Naive thymus-derived CD8-positive, alpha-beta T cell (primary cell): ENCODE results near the gene MRM2. TPM values are rescaled to one million over a fixed set of nuclear protein-coding genes. Genes with fewer than 3 reads are reported as not detected.

Source experiments
- ATAC-seq, 2 donors: fragments of 150-1000 bp; cut with Tn5 transposase in 1 of 2; sonication (Bioruptor Pico), chemical (Tn5 transposase) in 1 of 2; 1 replicate in 1 of 2; 2 replicates in 1 of 2; pipeline ENCODE4 v1.10.0; 2021; ENCODE audit warnings: mild to moderate bottlenecking in 2 of 2, moderate library complexity in 2 of 2
- POLR2A ChIA-PET: fragments of 350-600 bp; sonication (Branson Sonifier 250); formaldehyde crosslinking; loops from one replicate; lab custom pipeline; 2021; ENCODE audit warnings: antibody characterized with exemption; lab: Charles Lee
- DNase-seq, 10 donors: peaks; one replicate each; pipeline versions ENCODE4 v3.0.0 to v3.0.0-alpha.2; 2020 to 2022
- H3K27ac Mint-ChIP-seq, 10 donors: one replicate each; pipeline ENCODE4 v1.8.0; 2020 to 2022; ENCODE audit warnings: mild to moderate bottlenecking in 10 of 10, mixed read lengths in 10 of 10, moderate library complexity in 4 of 10, inconsistent platforms in 1 of 10
- H3K27me3 Mint-ChIP-seq, 5 donors: one replicate each; pipeline ENCODE4 v1.8.0; 2021 to 2022; ENCODE audit warnings: mixed read lengths in 5 of 5
- H3K36me3 Mint-ChIP-seq, 3 donors: one replicate each; pipeline ENCODE4 v1.8.0; 2020 to 2022; ENCODE audit warnings: mixed read lengths in 3 of 3, mild to moderate bottlenecking in 2 of 3, inconsistent platforms in 1 of 3
- H3K4me1 Mint-ChIP-seq, 4 donors: one replicate each; pipeline ENCODE4 v1.8.0; 2021 to 2022; ENCODE audit warnings: mixed read lengths in 4 of 4
- H3K4me3 Mint-ChIP-seq, 10 donors: one replicate each; pipeline ENCODE4 v1.8.0; 2020 to 2022; ENCODE audit warnings: mild to moderate bottlenecking in 10 of 10, mixed read lengths in 10 of 10, moderate library complexity in 6 of 10, inconsistent platforms in 1 of 10
- H3K9me3 Mint-ChIP-seq, 9 donors: one replicate each; pipeline ENCODE4 v1.8.0; 2020 to 2022; ENCODE audit warnings: mixed read lengths in 9 of 9, mild to moderate bottlenecking in 3 of 9, inconsistent platforms in 1 of 9, moderate library complexity in 1 of 9
- polyA plus RNA-seq, 3 donors: library from polyadenylated mRNA; unstranded; fragments of 300-500 nt; fragmentation: Illumina TruSeq; gene quantifications; one replicate each; pipeline ENCODE4 v1.2.3, GENCODE V29; 2021
- total RNA-seq, 8 experiments: library from RNA in 2 of 8; stranded (reverse) in 2 of 8; gene quantifications; one replicate each; pipeline ENCODE4 v1.2.3 and lab custom pipeline; 2021 to 2026

The MRM2 gene
- total and polyA plus RNA-seq, 5 experiments from 2014 or later, result 16.3 to 53.0 (median 31.8) TPM

DNA sequence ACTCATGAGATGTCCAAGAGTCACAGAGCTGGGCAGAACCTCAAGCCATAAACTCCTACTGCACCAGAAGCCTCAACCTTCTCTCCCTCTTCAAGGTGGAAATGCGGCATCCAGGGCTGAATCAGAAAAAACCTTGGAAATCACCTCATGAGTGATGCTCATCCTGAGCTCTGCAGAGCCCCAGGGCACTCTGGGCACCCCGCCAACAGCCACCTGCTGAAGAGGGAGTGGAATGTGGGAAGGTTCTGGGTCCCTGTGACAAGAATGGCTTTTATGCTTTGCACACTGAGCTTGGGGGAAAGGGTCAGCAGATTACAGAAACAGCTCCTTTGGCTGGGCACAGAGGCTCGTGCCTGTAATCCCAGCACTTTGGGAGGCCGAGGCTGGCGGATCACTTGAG, 18.8 kb upstream of the MRM2 start:
- peak overlapping the region in 3 of 10 donors; percentile 39 to 80 (median 64) for H3K4me3 Mint-ChIP-seq
- no peak for DNase-seq
- peaks cover 4 to 16% (median 13%) of the 10 kb centered on the region in 4 donors for H3K4me1 Mint-ChIP-seq
- H3K27ac Mint-ChIP-seq, result peak overlapping the region in 3 of 10 donors; percentile 39 to 97 (median 96)
- H3K27me3 Mint-ChIP-seq, result no peaks in the 10 kb centered on the region
- peaks cover 0 to 13% (median 6%) of the 10 kb centered on the region in 3 donors for H3K36me3 Mint-ChIP-seq
- POLR2A ChIA-PET, result interaction anchor here (0.6 to 2.0 kb wide), 2 partner anchors 12 to 289 kb away, joined by 3 to 7 read pairs; no protein-coding TSS in a partner anchor
- no peaks in the 10 kb centered on the region for H3K9me3 Mint-ChIP-seq
- no peak for ATAC-seq

DNA sequence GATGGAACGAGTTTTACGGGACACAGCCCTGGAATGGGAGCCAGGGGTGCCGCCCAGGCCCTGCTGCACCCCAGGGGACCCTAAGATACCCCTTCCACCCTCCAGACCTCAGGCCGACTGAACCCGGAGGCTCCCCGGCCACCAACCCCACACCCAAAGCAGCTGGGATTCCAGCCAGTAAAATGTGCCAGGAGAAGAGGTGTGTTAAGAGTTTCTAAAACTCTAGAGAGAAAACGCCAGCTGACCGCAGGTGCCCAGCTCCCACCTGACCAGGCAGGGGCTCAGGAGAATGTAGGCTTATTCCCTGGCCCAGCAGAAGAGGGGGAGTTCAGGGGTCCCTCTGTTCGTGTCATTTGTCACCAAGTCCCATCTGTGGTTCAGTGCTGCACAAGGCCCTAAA, 17.5 kb upstream of the MRM2 start:
- H3K27ac Mint-ChIP-seq, result peak overlapping the region in 4 of 10 donors; percentile 12 to 92 (median 72)
- H3K4me3 Mint-ChIP-seq, result no peak overlapping the region
- H3K27me3 Mint-ChIP-seq, result no peaks in the 10 kb centered on the region
- peaks cover 0 to 13% (median 6%) of the 10 kb centered on the region in 3 donors for H3K36me3 Mint-ChIP-seq
- POLR2A ChIA-PET, result no interaction called here
- no peak for ATAC-seq
- no peaks in the 10 kb centered on the region for H3K9me3 Mint-ChIP-seq
- peaks cover 7 to 16% (median 13%) of the 10 kb centered on the region in 4 donors for H3K4me1 Mint-ChIP-seq
- no peak for DNase-seq

DNA sequence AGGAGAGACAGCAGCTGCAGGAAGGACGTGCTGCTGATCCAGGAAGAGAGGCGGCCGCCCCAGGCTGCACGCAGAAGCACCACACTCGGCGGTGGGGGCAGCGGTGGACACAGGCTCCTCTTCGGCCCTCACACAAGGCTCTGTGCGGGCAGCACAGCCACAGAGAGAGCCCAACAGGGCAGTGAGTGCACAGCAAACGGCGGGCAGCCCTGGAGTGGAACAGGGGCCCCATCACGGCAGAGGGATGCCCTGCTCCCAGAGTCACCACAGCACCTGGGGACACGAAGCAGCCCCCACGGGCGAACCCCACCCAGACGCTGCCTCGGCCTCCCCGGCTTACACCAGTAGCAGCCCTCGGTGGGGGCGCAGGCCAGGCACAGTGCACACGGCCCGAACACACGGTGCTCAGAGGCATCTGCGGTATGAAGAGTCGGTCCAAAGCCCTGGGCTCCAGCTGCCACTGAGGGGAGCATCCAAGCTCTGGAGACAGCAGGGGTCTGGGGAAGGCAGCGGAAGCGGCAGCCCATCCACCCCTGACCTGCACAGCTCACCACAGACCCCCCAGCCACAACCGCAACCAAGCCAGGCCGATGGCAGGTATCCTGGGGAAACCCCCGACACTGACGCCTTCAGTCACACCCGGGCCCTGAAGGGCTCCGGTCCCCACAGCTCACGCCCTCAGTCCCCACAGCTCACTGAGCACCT, 16.8 kb upstream of the MRM2 start:
- Mint-ChIP-seq H3K36me3 (peaks cover 0 to 8% (median under 1%) of the 10 kb centered on the region in 3 donors), H3K4me3 (no peak overlapping the region), H3K27ac (no peak overlapping the region), H3K27me3 (no peaks in the 10 kb centered on the region), H3K4me1 (peaks cover 7 to 16% (median 13%) of the 10 kb centered on the region in 4 donors), H3K9me3 (no peaks in the 10 kb centered on the region)
- ATAC-seq (no peak), DNase-seq (no peak)
- POLR2A ChIA-PET, result no interaction called here

DNA sequence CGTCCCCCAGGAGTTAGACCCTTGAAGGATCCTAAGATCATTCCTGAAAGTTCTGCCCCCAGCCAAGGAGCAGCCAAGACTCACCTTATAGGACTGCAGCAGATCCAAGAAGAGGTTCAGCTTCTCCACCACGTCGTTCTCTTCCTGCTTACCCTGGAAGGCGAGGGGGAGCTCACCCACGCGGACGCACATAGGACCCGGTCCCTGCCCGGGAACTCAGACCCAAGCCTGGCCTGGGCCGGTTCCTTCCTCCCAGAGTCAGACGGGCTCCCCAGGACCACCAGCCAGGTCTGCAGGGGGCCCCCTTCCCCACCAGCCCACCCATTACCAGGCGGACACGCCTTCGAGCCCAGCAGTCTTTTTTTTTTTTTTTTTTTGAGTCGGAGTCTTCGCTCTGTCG, 15.6 kb upstream of the MRM2 start:
- Mint-ChIP-seq H3K27ac (peak overlapping the region in 2 of 10 donors; percentile 29 to 43), H3K36me3 (peaks cover 0 to 8% (median 0%) of the 10 kb centered on the region in 3 donors), H3K27me3 (no peaks in the 10 kb centered on the region), H3K4me1 (peaks cover 7 to 20% (median 18%) of the 10 kb centered on the region in 4 donors), H3K9me3 (no peaks in the 10 kb centered on the region), H3K4me3 (no peak overlapping the region)
- no peak for ATAC-seq
- DNase-seq, result no peak
- POLR2A ChIA-PET, result no interaction called here

DNA sequence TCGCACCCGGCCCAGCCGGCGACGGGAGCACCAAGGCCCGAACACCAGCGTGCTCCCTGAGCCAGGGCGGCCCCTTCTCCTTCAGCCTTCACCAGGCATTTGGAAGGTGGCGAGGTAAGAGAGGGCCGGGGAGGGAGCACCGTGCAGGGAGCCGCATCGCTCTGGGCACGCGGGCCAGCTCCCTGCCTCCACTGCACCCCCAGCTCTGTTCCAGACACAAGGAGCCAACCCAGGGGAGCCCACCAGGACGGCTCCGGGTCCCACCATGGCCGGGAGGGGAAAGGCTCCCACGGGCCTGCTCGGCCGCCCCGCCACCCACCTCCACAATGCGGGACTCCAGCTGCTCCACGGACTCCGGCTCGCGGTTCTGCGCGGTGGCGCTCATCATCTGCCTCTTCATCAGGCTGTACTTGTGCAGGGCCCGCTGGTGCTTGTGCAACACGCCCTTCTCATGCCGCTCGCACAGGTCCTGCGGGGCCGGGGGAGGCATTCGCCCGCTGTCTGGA, 15.1 kb upstream of the MRM2 start:
- DNase-seq, result no peak
- peaks cover 7 to 18% (median 16%) of the 10 kb centered on the region in 4 donors for H3K4me1 Mint-ChIP-seq
- H3K36me3 Mint-ChIP-seq, result peaks cover 0 to 8% (median 0%) of the 10 kb centered on the region in 3 donors
- POLR2A ChIA-PET, result no interaction called here
- H3K27ac Mint-ChIP-seq, result no peak overlapping the region
- H3K9me3 Mint-ChIP-seq, result no peaks in the 10 kb centered on the region
- no peaks in the 10 kb centered on the region for H3K27me3 Mint-ChIP-seq
- no peak overlapping the region for H3K4me3 Mint-ChIP-seq
- ATAC-seq, result no peak

DNA sequence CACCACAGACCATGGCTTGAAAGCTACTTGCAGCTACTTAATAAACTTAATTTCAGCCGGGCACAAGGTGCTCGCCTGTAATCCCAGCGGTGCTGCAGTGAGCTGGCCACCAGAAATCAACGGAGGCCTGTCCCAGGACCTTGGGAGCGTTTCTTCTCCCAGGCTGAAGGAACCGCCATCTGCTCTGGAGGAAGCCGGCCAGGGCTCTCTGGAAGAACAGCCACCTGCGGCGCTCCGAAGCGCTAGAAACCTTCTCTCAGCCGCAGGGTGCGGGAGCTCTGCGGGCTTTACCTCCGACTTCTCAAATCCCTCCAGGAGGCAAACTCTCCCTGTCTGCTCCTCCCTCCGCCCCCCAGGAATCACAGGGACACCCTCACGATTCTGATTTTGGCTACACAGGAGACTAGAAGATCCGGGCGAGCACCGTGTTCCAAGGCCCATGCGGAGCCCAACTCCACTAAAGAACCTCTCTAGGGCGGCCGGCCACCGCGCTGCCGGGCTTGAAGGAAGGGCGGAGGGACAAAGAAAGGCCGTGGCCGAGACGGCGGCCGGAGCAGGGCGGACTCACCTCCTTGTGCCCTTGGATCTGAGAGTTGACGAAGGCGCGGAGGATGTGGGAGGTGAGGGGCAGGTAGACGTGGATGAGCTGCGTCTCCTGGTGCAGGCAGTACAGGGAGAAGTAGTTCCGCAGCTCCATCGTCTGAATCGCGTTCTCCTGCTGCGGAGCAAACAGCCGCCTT, 14.5 kb upstream of the MRM2 start:
- Mint-ChIP-seq H3K36me3 (peaks cover 0 to 8% (median 0%) of the 10 kb centered on the region in 3 donors), H3K9me3 (no peaks in the 10 kb centered on the region), H3K27me3 (no peaks in the 10 kb centered on the region), H3K4me1 (peaks cover 4 to 15% (median 10%) of the 10 kb centered on the region in 4 donors), H3K27ac (no peak overlapping the region), H3K4me3 (no peak overlapping the region)
- ATAC-seq (no peak), DNase-seq (no peak)
- POLR2A ChIA-PET, result no interaction called here

DNA sequence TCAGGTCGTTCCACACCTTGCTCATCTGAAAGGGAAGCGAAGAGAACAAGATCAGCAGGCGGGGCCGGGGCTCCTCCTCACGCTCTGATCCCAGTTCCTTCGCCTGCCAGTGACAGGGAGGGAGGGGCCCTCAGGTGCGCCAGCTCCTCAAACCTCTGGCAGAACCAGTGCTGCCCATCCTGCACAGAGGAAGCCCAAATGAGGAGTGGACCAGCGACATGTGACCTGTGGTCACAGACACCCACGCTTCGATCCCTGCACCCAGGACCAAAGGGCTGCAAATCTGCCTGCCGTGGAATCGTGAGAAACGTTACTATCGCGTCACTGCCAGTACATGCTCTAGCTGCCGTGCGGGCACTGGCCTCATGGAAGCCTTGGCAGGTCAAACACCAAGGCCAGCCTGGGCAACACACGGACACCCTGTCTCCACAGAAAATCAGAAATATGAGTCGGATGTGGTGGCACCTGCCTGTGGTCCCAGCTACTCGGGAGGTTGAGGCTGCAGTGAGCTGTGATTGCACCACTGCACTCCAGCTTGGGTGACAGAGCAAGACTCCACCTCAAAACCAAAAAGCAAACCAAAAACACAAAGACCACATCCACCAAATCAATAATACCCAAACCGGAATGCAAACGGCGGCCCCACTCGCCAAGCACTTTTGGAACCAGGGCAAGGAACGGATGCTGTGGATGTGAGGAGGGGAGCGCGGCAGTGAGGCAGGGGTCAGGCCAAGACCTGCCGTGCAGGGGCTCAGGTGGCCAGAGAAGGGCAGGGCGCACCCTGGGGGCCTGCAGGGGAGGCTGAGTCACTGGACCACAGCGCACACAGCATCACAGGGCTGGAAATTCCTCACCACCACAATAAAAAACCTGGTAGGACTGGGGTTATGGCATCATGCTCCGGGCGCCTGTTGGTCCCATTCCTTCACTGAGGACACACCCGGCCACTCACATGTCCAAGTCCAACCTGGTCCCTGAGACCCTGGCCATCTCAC, 13.4 kb upstream of the MRM2 start:
- DNase-seq (no peak), ATAC-seq (no peak)
- POLR2A ChIA-PET, result no interaction called here
- peak overlapping the region in 3 of 10 donors; percentile 33 to 61 (median 50) for H3K27ac Mint-ChIP-seq
- H3K9me3 Mint-ChIP-seq, result no peaks in the 10 kb centered on the region
- peaks cover 0 to 10% (median 3%) of the 10 kb centered on the region in 3 donors for H3K36me3 Mint-ChIP-seq
- H3K4me3 Mint-ChIP-seq, result no peak overlapping the region
- H3K4me1 Mint-ChIP-seq, result peaks cover 3 to 14% (median 9%) of the 10 kb centered on the region in 4 donors
- H3K27me3 Mint-ChIP-seq, result no peaks in the 10 kb centered on the region

DNA sequence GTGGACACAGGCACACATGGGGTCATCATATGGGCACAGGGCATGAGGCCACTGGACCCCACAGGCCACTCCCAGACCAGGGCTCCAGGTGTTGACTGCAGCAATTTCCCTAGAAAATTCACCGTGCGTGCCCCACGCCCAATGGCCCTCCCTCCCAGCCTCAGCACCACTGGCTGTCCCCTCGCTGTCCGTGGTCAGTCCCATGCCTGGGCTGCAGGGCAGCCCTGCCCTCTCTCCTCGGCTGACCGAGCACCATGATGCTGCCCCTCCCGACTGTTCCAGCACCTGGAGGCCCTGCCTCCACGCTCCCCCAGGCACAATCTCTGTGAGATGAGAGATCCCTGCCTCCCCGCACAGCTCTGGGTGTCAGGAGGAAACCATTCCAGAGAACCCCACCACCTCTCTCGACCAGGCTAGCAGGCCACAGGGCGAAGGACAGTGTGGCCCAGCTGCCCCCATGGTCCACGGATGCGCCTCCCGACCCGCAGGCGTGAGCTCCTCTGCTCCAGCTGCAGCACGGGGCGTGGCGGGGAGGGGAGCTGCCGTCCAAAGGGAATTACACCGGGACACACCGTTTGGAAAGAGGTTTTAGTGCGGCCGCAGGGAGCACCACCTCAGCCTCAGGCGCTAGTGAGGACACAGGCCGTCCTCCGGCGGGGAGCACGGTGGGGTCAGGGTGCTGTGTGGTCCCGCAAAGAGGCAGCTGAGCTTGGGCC, 12.6 kb upstream of the MRM2 start:
- Mint-ChIP-seq H3K36me3 (peaks cover 0 to 13% (median 3%) of the 10 kb centered on the region in 3 donors), H3K27me3 (no peaks in the 10 kb centered on the region), H3K4me3 (peak overlapping the region in 1 of 10 donors; percentile 14), H3K27ac (no peak overlapping the region), H3K4me1 (peaks cover 3 to 15% (median 11%) of the 10 kb centered on the region in 4 donors), H3K9me3 (no peaks in the 10 kb centered on the region)
- ATAC-seq (no peak), DNase-seq (no peak)
- POLR2A ChIA-PET, result no interaction called here

DNA sequence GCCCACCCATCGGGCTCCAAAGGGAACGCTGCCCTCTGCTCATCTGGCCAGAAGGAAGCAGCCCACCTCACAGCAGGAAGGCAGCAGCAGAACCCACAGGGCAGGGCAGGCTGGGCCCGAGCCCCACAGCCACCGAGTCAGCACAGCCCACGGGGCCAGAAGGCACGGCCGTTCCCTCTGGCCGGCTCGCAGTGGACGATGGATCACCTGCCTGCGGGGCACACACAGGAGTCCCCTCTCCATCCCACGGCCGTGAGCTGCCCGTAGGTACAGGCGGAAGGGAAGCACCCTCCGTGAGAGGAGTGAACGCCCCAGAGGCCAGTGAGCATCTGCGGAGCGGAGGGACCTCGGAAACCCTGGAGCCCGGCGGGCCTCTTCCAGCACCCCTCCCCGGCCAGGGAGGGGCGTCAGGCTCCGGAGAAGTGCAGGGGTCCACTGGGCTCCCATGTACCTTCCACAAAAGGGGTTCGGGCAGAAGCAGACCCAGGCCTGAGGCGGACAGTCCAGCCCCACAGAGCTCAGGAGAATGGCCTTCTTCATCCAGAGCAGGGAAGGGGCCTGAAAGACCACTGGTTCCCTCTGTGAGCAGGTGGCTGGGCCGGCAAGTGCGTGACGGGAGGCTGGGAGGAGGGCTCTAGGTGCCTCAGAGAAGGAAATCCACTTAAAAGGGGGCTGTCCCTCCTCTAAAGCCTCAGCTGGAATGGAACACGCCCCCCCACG, 11.7 kb upstream of the MRM2 start:
- H3K4me1 Mint-ChIP-seq, result peaks cover 7 to 23% (median 19%) of the 10 kb centered on the region in 4 donors
- POLR2A ChIA-PET, result no interaction called here

DNA sequence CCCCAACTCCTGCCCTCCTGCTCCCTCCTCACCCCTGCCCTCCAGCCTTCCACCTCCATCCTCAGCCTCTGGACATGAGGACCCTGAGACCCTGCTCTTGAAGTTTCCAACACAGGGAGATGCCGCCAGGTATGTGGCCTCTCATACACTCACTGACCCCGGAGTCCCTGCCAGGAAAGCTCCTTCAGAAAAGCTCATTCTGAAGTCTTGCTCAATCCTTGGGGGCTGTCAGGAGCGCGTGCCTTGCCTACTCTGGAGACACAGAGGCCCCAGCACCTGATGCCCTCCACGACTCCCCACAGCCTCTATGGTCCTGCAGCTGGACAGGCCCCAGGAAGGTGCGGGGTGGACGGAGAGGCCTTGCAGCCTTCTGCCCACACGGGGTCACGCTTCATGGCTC, 11.0 kb upstream of the MRM2 start:
- H3K4me3 Mint-ChIP-seq, result no peak overlapping the region
- peaks cover 0 to 13% (median 3%) of the 10 kb centered on the region in 3 donors for H3K36me3 Mint-ChIP-seq
- no peak for ATAC-seq
- DNase-seq, result no peak
- POLR2A ChIA-PET, result no interaction called here
- no peaks in the 10 kb centered on the region for H3K9me3 Mint-ChIP-seq
- H3K27ac Mint-ChIP-seq, result peak overlapping the region in 1 of 10 donors; percentile 73
- no peaks in the 10 kb centered on the region for H3K27me3 Mint-ChIP-seq
- H3K4me1 Mint-ChIP-seq, result peaks cover 7 to 27% (median 24%) of the 10 kb centered on the region in 4 donors

More for the DNA sequence above, 11.7 kb upstream of the MRM2 start:
- Mint-ChIP-seq H3K9me3 (no peaks in the 10 kb centered on the region), H3K36me3 (peaks cover 0 to 13% (median 3%) of the 10 kb centered on the region in 3 donors), H3K27me3 (no peaks in the 10 kb centered on the region), H3K27ac (no peak overlapping the region), H3K4me3 (no peak overlapping the region)
- no peak for ATAC-seq
- DNase-seq, result no peak
